EL (cell line): ENCODE measurements around the gene GIGYF1.

Source experiments
- DNase-seq: peaks from one replicate; pipeline ENCODE4 v3.0.0-alpha.2; 2016

GIGYF1 gene

GRCh38 chr7:100683659-100684533 is 10.2 kb downstream of the GIGYF1 start:
- DNase-seq, result no peak

- no peak for DNase-seq
Observed at GRCh38 chr7:100682991-100683658, 10.9 kb downstream of the GIGYF1 start.

- peak; percentile 70 for DNase-seq
Observed at GRCh38 chr7:100682228-100682741, 11.8 kb downstream of the GIGYF1 start.

- DNase-seq, result no peak
Observed at GRCh38 chr7:100681491-100682227, 12.4 kb downstream of the GIGYF1 start.

GRCh38 chr7:100680576-100681271 is 13.3 kb downstream of the GIGYF1 start:
- no peak for DNase-seq

- peak; percentile 33 for DNase-seq
Observed at GRCh38 chr7:100679927-100680575, 14.0 kb downstream of the GIGYF1 start.

GRCh38 chr7:100679129-100679926 is 14.7 kb downstream of the GIGYF1 start:
- DNase-seq, result no peak

GRCh38 chr7:100678291-100678984 is 15.6 kb downstream of the GIGYF1 start:
- DNase-seq, result no peak

- DNase-seq, result no peak
Observed at GRCh38 chr7:100677308-100678267, 16.5 kb downstream of the GIGYF1 start.

- no peak for DNase-seq
Observed at GRCh38 chr7:100676501-100677306, 17.3 kb downstream of the GIGYF1 start.

GRCh38 chr7:100675581-100676350 is 18.3 kb downstream of the GIGYF1 start:
- DNase-seq, result peak; percentile 79

- no peak for DNase-seq
Observed at GRCh38 chr7:100675105-100675451, 19.0 kb downstream of the GIGYF1 start.

- no peak for DNase-seq
Observed at GRCh38 chr7:100674411-100675104, 19.5 kb downstream of the GIGYF1 start.

- DNase-seq, result peak; percentile 22
Observed at GRCh38 chr7:100673942-100674410, 20.1 kb downstream of the GIGYF1 start.

GRCh38 chr7:100673302-100673941 is 20.6 kb downstream of the GIGYF1 start, which contains the start of gene GNB2:
Gene GNB2, plus strand, starts transcription at chr7:100673740. Its CDS starts 2,526 bp downstream, at chr7:100676266.
- DNase-seq, result peak; percentile 99
